ENCODE data around the gene TP53RK. TPM values are rescaled to one million over a fixed set of nuclear protein-coding genes. Genes with fewer than 3 reads are reported as not detected.

The TP53RK gene
- total RNA-seq, 1 donor from 2014 or later: 6.0 TPM

DNA sequence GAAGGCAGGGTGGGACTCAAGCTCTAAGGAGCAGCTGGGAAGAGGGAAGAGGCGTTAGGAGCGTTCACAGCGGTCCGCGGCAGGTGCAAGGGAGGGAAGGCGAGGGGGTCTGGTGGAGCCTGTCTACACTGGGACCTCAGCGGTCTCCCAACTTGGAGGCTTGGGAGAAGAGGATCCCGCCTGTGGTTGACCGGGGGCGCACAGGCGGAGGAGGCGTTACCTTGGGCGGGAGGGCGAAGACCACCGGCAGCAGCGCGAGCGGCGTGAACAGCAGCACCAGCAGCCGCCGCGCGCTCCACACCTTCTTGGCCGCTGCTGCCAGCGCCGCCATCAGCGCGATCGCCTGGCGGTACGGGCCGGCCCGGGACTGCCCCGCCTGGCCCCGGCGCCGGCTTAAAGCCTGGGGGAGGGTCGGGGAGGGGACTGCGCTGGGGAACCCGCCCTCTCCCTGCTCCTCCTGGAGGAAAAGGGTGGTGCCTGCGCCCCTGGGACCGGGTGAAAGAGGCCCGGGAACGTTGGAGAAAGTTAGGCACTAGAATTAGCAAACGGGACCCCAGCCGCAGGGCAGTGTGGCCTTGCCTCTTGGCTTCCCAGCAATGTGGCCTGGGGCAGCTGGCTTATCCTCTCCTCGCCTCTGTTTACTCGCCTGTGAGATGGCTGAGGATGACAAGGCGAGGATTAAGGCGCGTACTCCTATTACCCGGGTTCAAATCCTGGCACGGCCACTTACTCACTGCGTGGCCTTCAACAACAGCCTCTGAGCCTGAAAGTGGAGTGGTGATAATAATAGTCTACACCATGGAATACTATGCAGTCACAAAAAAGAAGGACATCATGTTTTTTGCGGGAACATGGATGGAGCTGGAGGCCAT, 37.9 kb downstream of the TP53RK start, which contains the start of gene SLC13A3:
Gene SLC13A3, minus strand, starts transcription at position 369 of the 872 bp plus-strand sequence. Its CDS starts 38 bp downstream, at position 331.
- intact Hi-C loops (cut with micrococcal nuclease): no loop called here
- TF ChIP-seq, protein P1, sequence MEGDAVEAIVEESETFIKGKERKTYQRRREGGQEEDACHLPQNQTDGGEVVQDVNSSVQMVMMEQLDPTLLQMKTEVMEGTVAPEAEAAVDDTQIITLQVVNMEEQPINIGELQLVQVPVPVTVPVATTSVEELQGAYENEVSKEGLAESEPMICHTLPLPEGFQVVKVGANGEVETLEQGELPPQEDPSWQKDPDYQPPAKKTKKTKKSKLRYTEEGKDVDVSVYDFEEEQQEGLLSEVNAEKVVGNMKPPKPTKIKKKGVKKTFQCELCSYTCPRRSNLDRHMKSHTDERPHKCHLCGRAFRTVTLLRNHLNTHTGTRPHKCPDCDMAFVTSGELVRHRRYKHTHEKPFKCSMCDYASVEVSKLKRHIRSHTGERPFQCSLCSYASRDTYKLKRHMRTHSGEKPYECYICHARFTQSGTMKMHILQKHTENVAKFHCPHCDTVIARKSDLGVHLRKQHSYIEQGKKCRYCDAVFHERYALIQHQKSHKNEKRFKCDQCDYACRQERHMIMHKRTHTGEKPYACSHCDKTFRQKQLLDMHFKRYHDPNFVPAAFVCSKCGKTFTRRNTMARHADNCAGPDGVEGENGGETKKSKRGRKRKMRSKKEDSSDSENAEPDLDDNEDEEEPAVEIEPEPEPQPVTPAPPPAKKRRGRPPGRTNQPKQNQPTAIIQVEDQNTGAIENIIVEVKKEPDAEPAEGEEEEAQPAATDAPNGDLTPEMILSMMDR (IDR thresholded peaks at IDR 0.05; ENCODE audit: borderline replicate concordance): no peak
- Histone ChIP-seq H3K9me3 (replicated peaks) (no peaks in the 10 kb centered on the region), H3K36me3 (no peaks in the 10 kb centered on the region), H3K27ac (replicated peaks) (no peak within 1 kb of the TSS), H3K4me3 (peak within 1 kb of the TSS; percentile 51), H3K27me3 (ENCODE audit: low read depth) (peaks cover 56% of the 10 kb centered on the region), H3K4me1 (peaks cover 9% of the 10 kb centered on the region)
- DNase-seq: no peak

DNA sequence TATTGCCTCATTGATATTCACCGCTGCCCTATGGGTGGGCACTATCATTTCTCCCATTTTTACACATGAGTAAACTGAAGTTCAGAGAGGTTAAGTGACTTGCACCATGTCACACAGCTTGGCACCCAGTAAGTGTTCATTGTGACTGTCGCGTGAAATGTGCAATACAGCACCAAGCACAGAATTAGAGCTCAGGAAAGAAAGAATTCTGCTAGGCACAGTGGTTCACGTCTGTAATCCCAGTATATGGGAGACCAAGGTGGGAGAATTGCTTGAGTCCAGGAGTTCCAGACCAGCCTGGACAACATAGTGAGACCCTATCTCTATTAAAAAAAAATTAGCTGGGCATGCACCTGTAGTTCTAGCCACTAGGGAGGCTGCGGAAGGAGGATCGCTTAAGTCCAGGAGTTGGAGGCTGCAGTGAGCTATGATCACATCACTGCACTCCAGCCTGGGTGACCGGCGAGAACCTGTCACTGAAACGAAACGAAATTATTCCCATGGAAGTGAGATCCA, 38.6 kb downstream of the TP53RK start:
- Histone ChIP-seq H3K4me3 (peak overlapping the region; percentile 51), H3K4me1 (peaks cover 9% of the 10 kb centered on the region), H3K36me3 (no peaks in the 10 kb centered on the region), H3K9me3 (replicated peaks) (no peaks in the 10 kb centered on the region), H3K27me3 (ENCODE audit: low read depth) (peaks cover 56% of the 10 kb centered on the region), H3K27ac (replicated peaks) (no peak overlapping the region)
- intact Hi-C loops (cut with micrococcal nuclease): no loop called here
- TF ChIP-seq, protein P1 (IDR thresholded peaks at IDR 0.05; ENCODE audit: borderline replicate concordance): no peak
- DNase-seq: no peak

DNA sequence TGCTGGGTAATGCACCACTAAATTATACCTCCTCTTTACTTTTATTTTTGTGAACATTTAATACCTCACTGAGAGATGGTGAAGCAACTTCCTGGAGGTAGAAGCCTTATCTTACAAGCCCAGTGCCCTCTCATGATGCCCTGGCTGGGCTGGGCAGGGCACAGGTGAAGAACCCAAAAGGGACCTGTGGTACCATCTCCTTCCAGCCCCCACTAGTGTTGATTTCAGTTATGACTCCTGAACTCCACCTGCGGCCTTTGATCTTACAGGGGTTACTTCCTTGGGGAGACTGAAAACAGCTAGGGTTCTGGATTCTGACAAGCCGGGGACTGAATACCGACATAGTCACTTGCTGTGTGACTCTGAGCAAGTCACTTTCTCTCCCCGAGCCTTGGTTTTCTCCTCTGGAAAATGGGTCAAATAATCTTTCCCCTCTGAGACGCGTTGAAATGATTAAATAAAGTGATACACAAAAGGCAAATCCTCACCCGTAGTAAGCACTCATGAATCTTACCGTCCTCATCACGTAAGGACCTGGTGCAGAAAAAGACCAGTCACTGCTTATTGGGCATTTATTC, 39.2 kb downstream of the TP53RK start:
- H3K9me3 ChIP-seq (replicated peaks): no peaks in the 10 kb centered on the region
- no peaks in the 10 kb centered on the region for H3K36me3 ChIP-seq
- peaks cover 56% of the 10 kb centered on the region for H3K27me3 ChIP-seq (ENCODE audit: low read depth)
- H3K4me1 ChIP-seq: peaks cover 9% of the 10 kb centered on the region
- no peak overlapping the region for H3K27ac ChIP-seq (replicated peaks)
- intact Hi-C loops (cut with micrococcal nuclease): no loop called here
- DNase-seq: no peak
- no peak overlapping the region for H3K4me3 ChIP-seq
- TF ChIP-seq, protein P1 (IDR thresholded peaks at IDR 0.05; ENCODE audit: borderline replicate concordance): no peak

DNA sequence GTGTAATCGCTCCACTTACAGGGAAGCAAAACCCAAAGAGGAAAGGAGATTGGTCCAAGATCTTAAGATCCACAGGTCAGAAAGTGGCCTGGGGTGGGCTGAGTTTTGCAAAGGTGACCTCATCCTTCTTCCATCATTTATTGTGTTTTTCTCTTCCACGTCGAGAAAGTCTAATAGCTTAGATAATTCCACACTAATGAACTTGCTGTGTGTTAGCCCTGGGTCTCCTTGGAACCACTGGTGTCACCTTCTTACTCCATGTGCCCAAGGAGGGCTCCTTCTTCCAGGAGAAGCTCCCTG, 39.6 kb downstream of the TP53RK start:
- Histone ChIP-seq H3K4me1 (peaks cover 9% of the 10 kb centered on the region), H3K36me3 (no peaks in the 10 kb centered on the region), H3K9me3 (replicated peaks) (no peaks in the 10 kb centered on the region), H3K27ac (replicated peaks) (no peak overlapping the region), H3K27me3 (ENCODE audit: low read depth) (peaks cover 51% of the 10 kb centered on the region), H3K4me3 (no peak overlapping the region)
- no peak for DNase-seq
- intact Hi-C loops (cut with micrococcal nuclease): no loop called here
- TF ChIP-seq, protein P1 (IDR thresholded peaks at IDR 0.05; ENCODE audit: borderline replicate concordance): no peak

DNA sequence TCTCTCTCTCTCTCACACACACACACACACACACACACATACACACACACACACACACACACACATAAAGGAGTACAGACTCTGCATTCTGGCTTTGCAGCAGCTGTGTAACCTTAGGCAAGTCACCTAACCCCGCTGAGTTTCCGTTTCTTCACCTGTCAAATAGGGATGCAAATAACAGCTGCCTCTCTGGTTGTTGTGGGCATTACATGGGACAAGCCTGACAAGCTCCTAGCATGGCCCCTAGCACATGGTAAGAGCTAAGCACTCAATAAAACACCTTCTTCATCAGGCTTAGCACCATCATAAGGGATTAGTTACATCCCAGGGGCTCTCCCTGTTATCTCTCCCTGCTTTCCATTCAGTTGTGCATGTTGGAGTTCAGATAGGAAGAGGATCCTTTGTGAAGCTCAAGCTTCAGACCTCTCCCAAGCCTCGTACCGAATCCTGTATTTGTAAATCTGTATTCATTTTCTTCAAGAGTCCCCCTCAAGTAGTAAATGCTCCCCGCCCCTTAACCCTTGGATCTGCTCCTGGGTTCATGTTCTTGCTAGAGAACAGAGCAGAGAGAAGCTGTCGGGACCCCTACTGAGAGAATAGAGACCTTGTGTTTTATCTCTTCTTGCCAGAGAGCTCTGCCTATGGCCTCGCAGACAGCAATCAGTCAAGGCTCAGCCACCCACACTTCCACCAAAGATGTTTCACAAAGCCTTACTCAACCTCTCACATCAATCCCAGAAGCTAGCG, 40.2 kb downstream of the TP53RK start:
- no peak for DNase-seq
- H3K27ac ChIP-seq (replicated peaks): no peak overlapping the region
- H3K27me3 ChIP-seq (ENCODE audit: low read depth): peaks cover 46% of the 10 kb centered on the region
- peaks cover 9% of the 10 kb centered on the region for H3K4me1 ChIP-seq
- H3K4me3 ChIP-seq: no peak overlapping the region
- H3K36me3 ChIP-seq: no peaks in the 10 kb centered on the region
- H3K9me3 ChIP-seq (replicated peaks): no peaks in the 10 kb centered on the region
- intact Hi-C loops (cut with micrococcal nuclease): no loop called here
- TF ChIP-seq, protein P1 (IDR thresholded peaks at IDR 0.05; ENCODE audit: borderline replicate concordance): no peak

Measured in left ventricle myocardium inferior (tissue), 1 donor.